Skeletal muscle satellite cell (primary cell): ENCODE measurements around the gene CARD14.
"Not testable (repeated sequence)": the region's sequence is repeated elsewhere in the genome, so short reads cannot be mapped to it uniquely, and the experiment has no call there.

ENCODE experiments used
- H3K27me3 ChIP-seq: 2 replicates; pipeline ENCODE4 v1.7.0; 2013; ENCODE audit warnings: low read length; ENCODE audit not compliant: control insufficient read depth, insufficient read depth
- H3K36me3 ChIP-seq: 2 replicates; pipeline ENCODE4 v1.7.0; 2013; ENCODE audit warnings: mild to moderate bottlenecking, control low read depth, low read length; ENCODE audit not compliant: insufficient read depth
- H3K4me1 ChIP-seq: 2 replicates; pipeline ENCODE4 v1.7.0; 2013; ENCODE audit warnings: low read length; ENCODE audit not compliant: control insufficient read depth, insufficient read depth
- H3K4me2 ChIP-seq: 2 replicates; pipeline ENCODE4 v1.7.0; 2013; ENCODE audit warnings: mild to moderate bottlenecking, low read length
- H3K4me3 ChIP-seq: 2 replicates; pipeline ENCODE4 v1.7.0; 2013; ENCODE audit warnings: low read length
- H3K9ac ChIP-seq: 2 replicates; pipeline ENCODE4 v1.7.0; 2013; ENCODE audit warnings: mild to moderate bottlenecking, low read depth, low read length, moderate library complexity
- H3K9me3 ChIP-seq: replicated peaks from 2 replicates; pipeline ENCODE4 v1.7.0; 2013; ENCODE audit warnings: mild to moderate bottlenecking, control low read depth, low read length

The CARD14 gene

DNA sequence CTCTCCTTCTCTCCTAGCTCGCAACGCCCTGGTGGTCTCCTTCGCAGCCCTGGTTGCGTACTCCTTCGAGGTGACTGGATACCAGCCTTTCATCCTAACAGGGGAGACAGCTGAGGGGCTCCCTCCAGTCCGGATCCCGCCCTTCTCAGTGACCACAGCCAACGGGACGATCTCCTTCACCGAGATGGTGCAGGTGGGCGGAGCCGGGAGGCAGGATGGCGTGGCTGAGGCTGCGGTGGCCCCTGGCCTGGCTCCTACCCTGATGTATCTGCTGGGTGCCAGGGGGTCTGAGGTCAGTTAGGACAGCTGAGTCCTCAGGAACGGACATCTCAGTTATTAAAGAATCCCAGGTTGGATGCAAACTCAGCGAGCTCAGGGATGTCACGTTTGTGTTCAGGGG, 67.1 kb downstream of the CARD14 start:
- Histone ChIP-seq H3K9me3 (peaks cover 10% of the 10 kb centered on the region), H3K4me3 (no peak overlapping the region), H3K27me3 (no peaks in the 10 kb centered on the region), H3K36me3 (peaks cover 32% of the 10 kb centered on the region), H3K4me2 (no peak overlapping the region), H3K9ac (no peak overlapping the region), H3K4me1 (no peaks in the 10 kb centered on the region)

DNA sequence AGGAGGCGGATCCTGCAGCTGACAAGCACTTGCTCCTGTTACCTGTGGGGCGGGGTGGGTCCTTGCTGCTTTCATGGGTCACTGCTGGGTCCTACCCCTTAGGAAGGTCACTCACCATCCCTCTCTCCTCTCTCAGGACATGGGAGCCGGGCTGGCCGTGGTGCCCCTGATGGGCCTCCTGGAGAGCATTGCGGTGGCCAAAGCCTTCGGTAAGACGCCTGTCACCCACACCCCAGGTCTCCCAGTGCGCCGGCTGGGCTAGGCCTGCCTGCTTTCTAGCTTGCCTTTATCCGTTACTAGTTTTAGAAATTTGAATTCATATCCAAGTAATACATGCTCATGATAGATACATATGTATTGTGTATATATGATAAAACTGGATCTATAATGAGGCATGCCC, 67.6 kb downstream of the CARD14 start:
- no peak overlapping the region for H3K4me3 ChIP-seq
- H3K36me3 ChIP-seq = peaks cover 31% of the 10 kb centered on the region
- H3K4me2 ChIP-seq = no peak overlapping the region
- no peak overlapping the region for H3K9ac ChIP-seq
- H3K9me3 ChIP-seq = peaks cover 7% of the 10 kb centered on the region
- H3K27me3 ChIP-seq = no peaks in the 10 kb centered on the region
- H3K4me1 ChIP-seq = no peaks in the 10 kb centered on the region

DNA sequence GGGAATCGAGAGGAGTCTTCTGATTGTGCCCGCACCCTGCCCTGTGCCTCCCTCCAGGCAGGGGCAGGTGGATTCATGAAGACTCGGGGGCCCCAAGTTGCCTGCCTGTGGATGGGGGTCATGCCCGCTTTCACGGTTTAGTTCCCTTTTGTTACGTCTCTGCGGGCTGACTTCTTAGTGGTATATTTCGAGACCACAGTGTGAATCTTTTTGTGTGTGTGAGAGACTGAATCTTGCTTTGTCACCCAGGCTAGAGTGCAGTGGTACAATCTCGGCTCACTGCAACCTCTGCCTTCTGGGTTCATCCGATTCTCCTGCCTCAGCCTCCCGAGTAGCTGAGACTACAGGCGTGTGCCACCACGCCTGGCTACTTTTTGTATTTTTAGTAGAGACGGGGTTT, 72.7 kb downstream of the CARD14 start:
- Histone ChIP-seq H3K36me3 (peaks cover 23% of the 10 kb centered on the region), H3K4me1 (no peaks in the 10 kb centered on the region), H3K9me3 (no peaks in the 10 kb centered on the region), H3K9ac (no peak overlapping the region), H3K4me3 (no peak overlapping the region), H3K4me2 (no peak overlapping the region), H3K27me3 (no peaks in the 10 kb centered on the region)

DNA sequence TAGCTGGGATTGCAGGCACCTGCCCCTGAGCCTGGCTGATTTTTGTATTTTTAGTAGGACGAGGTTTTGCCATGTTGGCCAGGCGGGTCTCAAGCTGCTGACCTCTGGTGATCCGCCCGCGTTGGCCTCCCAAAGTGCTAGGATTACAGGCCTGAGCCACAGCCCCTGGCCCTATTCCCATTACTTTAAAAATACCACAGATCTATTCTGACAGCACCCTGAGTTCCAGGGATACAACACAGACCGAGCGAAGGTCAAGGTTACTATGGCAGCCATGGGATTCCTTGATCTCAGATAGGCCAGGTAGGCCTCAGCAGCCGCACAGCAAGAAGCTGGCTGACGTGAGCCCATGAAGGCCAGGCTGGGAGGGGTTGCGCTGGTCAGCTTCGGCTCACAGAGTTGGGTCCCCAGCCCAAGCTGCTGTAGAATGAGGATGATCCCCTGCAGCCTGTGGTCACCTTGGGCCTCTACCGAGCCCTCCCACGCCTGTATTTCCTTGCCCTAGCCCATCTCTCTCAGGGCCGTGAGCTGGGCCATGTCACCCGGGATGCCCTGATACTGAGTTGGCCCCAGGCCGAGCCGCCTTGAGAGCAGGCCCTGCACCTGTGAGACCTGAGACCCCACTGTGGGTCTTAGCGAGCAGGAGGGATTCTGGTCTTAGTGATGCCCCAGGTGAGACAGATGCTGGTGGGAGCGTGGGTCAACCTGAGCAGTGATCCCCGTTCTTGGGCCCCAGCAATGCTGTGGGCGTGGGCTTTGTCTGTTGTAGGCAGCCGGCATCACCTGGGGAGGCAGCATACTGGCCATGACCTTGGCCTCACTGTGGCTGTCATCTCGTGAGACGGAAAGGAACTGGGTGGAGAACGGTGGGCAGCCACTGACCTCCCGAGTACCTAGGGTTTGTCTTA, 74.0 kb downstream of the CARD14 start:
- Histone ChIP-seq H3K9me3 (no peaks in the 10 kb centered on the region), H3K9ac (no peak overlapping the region), H3K4me3 (no peak overlapping the region), H3K4me1 (no peaks in the 10 kb centered on the region), H3K4me2 (no peak overlapping the region), H3K36me3 (peaks cover 20% of the 10 kb centered on the region), H3K27me3 (no peaks in the 10 kb centered on the region)

DNA sequence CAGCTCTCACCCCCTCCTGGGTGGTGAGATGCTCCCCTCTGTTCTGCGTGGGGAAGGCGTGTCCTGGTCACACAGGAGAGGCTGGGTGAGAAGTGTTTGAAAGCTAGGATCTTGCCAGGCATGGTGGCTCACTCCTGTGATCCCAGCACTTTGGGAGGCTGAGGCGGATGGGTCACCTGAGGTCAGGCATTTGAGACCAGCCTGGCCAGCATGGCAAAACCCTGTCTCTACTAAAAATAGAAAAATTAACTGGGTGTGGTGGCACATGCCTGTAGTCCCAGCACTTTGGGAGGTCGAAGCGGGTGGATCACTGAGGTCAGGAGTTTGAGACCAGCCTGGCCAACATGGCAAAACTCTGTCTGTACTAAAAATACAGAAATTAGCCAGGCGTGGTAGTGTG, 74.6 kb downstream of the CARD14 start:
- H3K27me3 ChIP-seq, H3K9ac ChIP-seq, H3K4me2 ChIP-seq, H3K4me1 ChIP-seq, H3K9me3 ChIP-seq, H3K4me3 ChIP-seq: not testable (repeated sequence)
- H3K36me3 ChIP-seq = peaks cover 20% of the 10 kb centered on the region

DNA sequence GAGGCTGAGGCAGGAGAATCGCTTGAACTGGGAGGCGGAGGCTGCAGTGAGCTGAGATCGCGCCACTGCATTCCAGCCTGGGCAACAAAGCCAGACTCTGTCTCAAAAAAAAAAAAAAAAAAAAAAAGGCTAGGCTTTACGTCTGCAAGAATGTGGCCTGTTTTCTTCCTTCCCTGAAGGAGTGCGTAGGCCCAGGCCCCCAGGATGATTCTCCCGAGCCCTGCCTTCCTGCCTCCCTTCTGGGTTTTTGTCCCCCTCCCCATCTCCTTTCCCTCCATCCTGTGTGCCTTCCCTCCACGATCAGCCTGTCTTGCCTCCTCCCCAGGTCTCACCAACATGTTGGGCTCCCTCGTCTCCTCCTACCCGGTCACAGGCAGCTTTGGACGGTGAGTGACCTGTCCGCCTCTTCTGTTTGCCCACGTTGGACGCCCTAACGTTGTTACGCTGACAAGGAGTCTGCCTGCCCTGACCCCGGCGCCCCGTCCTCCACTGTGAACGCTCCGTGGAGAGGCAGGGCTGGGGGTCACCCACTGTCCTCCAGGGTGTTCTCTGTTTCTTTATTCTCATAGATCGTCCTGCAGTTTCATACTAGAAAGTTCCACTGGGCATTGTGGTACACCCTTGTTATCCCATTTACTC, 75.2 kb downstream of the CARD14 start:
- Histone ChIP-seq H3K4me2 (no peak overlapping the region), H3K27me3 (no peaks in the 10 kb centered on the region), H3K4me3 (no peak overlapping the region), H3K4me1 (no peaks in the 10 kb centered on the region), H3K9ac (no peak overlapping the region), H3K9me3 (no peaks in the 10 kb centered on the region), H3K36me3 (peaks cover 20% of the 10 kb centered on the region)

DNA sequence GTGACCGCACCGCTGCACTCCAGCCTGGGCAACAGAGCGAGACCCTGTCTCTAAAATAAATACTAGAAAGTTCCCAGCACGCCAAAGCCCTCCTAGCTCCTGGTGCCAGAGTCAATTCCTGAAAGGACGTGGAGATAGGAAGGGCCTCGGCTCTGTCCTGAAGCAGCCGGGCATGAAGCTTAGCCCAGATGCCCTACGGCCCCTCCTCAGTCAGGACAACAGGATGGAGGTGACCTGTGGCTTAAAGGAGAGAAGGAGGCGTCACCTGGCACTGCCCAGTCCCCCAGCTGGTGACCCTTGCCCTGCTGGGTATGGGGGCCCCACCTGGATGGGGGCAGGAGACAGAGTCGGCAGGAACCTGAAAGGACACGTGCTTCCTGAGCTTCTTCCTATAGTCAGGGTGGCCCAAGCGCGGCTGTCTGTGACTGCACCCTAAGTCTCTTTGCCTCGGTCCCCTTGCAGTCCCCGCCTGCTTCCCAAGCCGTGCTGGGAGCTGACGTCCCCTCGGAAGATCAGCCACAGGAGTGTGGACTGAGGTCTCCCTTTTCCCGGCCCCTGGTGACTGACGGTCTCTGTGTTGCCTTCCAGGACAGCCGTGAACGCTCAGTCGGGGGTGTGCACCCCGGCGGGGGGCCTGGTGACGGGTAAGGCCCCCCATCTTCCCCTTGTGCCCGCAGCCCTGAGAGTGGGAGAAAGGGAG, 75.9 kb downstream of the CARD14 start:
- Histone ChIP-seq H3K4me3 (no peak overlapping the region), H3K4me2 (no peak overlapping the region), H3K27me3 (no peaks in the 10 kb centered on the region), H3K36me3 (peaks cover 20% of the 10 kb centered on the region), H3K9ac (no peak overlapping the region), H3K4me1 (no peaks in the 10 kb centered on the region), H3K9me3 (no peaks in the 10 kb centered on the region)

DNA sequence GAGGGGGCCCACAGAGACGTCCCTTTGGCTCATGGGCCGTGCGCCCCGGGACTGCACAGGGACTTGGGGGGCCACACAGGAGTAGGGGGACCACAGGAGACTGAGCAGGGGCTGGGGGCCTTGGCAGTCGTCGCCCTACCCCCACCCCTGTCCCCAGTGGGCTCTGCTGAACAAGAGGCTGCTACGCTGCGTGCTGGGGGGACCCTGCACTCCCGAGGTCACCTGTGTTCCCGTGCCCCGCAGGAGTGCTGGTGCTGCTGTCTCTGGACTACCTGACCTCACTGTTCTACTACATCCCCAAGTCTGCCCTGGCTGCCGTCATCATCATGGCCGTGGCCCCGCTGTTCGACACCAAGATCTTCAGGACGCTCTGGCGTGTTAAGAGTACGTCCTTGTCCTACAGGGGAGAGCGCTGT, 76.4 kb downstream of the CARD14 start:
- Histone ChIP-seq H3K4me3 (no peak overlapping the region), H3K4me2 (no peak overlapping the region), H3K36me3 (peaks cover 20% of the 10 kb centered on the region), H3K4me1 (no peaks in the 10 kb centered on the region), H3K9ac (no peak overlapping the region), H3K9me3 (no peaks in the 10 kb centered on the region), H3K27me3 (no peaks in the 10 kb centered on the region)

DNA sequence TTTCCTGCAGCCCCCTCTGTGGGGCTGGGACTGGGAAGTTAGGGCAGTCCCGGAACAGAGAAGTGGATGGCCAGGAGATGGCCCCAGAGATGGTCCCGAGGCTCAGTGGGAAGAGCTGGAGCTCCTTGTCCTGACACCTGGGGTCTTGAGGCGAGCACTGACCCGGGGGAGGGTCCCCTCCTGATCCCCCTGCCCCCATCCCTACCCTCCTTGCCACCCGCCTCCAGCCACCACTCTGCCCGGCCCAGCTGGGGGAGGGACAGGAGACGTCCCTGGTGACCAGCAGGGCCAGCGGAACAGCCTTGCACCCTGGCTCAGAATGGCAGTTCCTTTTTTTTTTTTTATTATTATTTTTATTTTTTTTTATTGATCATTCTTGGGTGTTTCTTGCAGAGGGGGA, 76.9 kb downstream of the CARD14 start:
- Histone ChIP-seq H3K9ac (no peak overlapping the region), H3K9me3 (no peaks in the 10 kb centered on the region), H3K4me3 (no peak overlapping the region), H3K4me2 (no peak overlapping the region), H3K36me3 (peaks cover 16% of the 10 kb centered on the region), H3K4me1 (no peaks in the 10 kb centered on the region), H3K27me3 (no peaks in the 10 kb centered on the region)

DNA sequence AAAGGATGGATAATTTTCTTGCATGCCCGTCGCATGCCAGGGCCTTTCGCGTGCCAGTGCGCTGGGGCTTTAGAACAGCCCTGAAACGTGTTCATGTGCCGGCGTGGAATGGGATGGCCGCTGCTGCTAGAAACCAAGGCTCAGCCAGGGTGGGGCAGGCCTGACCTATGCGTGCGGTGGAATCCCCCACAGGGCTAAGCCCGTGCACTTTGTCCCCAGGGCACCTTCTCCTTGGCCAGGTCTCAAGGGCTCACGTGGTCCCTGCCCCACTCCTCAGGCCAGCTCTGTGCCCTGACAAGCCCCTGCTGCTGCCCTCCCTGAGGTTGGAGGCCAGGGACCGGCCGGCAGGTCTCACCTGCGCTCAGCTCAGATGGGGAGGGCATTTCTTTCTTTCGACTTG, 77.7 kb downstream of the CARD14 start:
- H3K36me3 ChIP-seq = peaks cover 15% of the 10 kb centered on the region

DNA sequence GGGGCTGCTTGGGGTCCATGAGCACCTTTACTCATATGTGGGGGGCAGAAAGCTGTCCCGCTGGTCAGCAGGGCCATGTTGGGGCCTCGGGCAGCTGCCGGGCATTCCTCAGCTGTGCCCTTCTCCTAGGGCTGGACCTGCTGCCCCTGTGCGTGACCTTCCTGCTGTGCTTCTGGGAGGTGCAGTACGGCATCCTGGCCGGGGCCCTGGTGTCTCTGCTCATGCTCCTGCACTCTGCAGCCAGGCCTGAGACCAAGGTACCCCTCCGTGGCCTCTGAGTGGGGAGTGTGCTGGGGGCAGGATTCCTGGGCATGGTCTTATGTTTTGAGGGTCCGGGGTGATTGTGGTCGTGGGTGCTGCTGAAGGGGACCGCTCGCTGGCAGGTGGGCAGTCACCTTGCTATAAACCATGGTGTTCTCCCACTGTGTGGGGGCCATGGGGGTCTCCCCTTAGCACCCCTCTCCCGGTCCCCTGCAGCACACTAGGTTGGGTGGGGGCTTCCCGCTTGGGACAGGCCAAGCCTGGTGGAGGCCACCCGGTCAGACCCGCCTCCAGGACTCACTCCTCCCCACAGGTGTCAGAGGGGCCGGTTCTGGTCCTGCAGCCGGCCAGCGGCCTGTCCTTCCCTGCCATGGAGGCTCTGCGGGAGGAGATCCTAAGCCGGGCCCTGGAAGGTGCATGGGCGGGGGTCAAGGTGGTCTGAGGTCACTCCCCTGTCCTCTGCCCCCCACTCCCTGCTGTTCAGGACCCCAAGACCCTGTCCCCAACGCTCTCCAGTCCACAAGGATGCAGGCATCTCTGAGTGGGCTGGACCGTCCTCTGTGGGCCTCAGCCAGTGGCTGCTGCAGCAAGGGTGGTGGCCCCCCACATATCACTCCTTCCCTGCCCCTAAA, 78.4 kb downstream of the CARD14 start:
- Histone ChIP-seq H3K36me3 (peaks cover 15% of the 10 kb centered on the region), H3K27me3 (no peaks in the 10 kb centered on the region), H3K4me1 (no peaks in the 10 kb centered on the region), H3K4me2 (no peak overlapping the region), H3K4me3 (no peak overlapping the region), H3K9ac (no peak overlapping the region), H3K9me3 (no peaks in the 10 kb centered on the region)

More for the DNA sequence above, 77.7 kb downstream of the CARD14 start:
- H3K4me2 ChIP-seq = no peak overlapping the region
- no peaks in the 10 kb centered on the region for H3K9me3 ChIP-seq
- H3K9ac ChIP-seq = no peak overlapping the region
- H3K27me3 ChIP-seq = no peaks in the 10 kb centered on the region
- no peak overlapping the region for H3K4me3 ChIP-seq
- H3K4me1 ChIP-seq = no peaks in the 10 kb centered on the region
